ENCODE measurements around the gene HASPIN. TPM values are rescaled to one million over a fixed set of nuclear protein-coding genes. Genes with fewer than 3 reads are reported as not detected.

HASPIN gene
- total and polyA plus RNA-seq, 2 experiments from 2014 or later = 6.1 to 35.1 TPM

GRCh38 chr17:3751836-3752235 is 28.1 kb downstream of the HASPIN start:
- no peaks in the 10 kb centered on the region for H3K36me3 ChIP-seq (ENCODE audit: insufficient read depth)
- Mint-ChIP-seq H3K9me3 (no peaks in the 10 kb centered on the region; the same call in 2 of the 3 replicates), H3K4me3 (no peak overlapping the region), H3K27me3 (ENCODE audit: insufficient read depth, low read depth, poor library complexity) (peaks cover 19% of the 10 kb centered on the region), H3K27ac (no peak overlapping the region), H3K36me3 (ENCODE audit: low read depth) (no peaks in the 10 kb centered on the region), H3K4me1 (peaks cover 10% of the 10 kb centered on the region)
- no peaks in the 10 kb centered on the region for H3F3A ChIP-seq (replicated peaks; ENCODE audit: low read depth)
- H3K27me3 ChIP-seq (ENCODE audit: insufficient read depth) = no peaks in the 10 kb centered on the region
- no peak for ATAC-seq
- no peak overlapping the region for H3K4me2 ChIP-seq
- no peak overlapping the region for H2AFZ ChIP-seq
- no peak overlapping the region for H3K4me3 ChIP-seq
- H3K9me2 ChIP-seq (ENCODE audit: insufficient read depth) = no peaks in the 10 kb centered on the region
- H3K79me2 ChIP-seq (replicated peaks; ENCODE audit: insufficient read depth) = no peaks in the 10 kb centered on the region
- TF ChIP-seq STAT1 (IDR thresholded peaks at IDR 0.05; ENCODE audit: unreplicated experiment) (no peak), ZNF331 (CRISPR knock-in tag; IDR thresholded peaks at IDR 0.05; ENCODE audit: low read depth) (no peak), ZNF114 (CRISPR knock-in tag; IDR thresholded peaks at IDR 0.05) (no peak), CREB1 (CRISPR knock-in tag; IDR thresholded peaks at IDR 0.05; ENCODE audit: low read depth) (no peak), EZH2 (IDR thresholded peaks at IDR 0.05; ENCODE audit: low read depth, unreplicated experiment) (no peak), ETS1 (IDR thresholded peaks at IDR 0.05) (no peak), JUNB (IDR thresholded peaks at IDR 0.05; ENCODE audit: unreplicated experiment) (no peak), NANOG (IDR thresholded peaks at IDR 0.05; ENCODE audit: borderline replicate concordance) (no peak), EZH2phosphoT487 (IDR thresholded peaks at IDR 0.05; ENCODE audit: unreplicated experiment) (no peak), POLR2AphosphoS5 (IDR thresholded peaks at IDR 0.05; ENCODE audit: low read depth) (no peak)
- TF ChIP-seq, protein P1, sequence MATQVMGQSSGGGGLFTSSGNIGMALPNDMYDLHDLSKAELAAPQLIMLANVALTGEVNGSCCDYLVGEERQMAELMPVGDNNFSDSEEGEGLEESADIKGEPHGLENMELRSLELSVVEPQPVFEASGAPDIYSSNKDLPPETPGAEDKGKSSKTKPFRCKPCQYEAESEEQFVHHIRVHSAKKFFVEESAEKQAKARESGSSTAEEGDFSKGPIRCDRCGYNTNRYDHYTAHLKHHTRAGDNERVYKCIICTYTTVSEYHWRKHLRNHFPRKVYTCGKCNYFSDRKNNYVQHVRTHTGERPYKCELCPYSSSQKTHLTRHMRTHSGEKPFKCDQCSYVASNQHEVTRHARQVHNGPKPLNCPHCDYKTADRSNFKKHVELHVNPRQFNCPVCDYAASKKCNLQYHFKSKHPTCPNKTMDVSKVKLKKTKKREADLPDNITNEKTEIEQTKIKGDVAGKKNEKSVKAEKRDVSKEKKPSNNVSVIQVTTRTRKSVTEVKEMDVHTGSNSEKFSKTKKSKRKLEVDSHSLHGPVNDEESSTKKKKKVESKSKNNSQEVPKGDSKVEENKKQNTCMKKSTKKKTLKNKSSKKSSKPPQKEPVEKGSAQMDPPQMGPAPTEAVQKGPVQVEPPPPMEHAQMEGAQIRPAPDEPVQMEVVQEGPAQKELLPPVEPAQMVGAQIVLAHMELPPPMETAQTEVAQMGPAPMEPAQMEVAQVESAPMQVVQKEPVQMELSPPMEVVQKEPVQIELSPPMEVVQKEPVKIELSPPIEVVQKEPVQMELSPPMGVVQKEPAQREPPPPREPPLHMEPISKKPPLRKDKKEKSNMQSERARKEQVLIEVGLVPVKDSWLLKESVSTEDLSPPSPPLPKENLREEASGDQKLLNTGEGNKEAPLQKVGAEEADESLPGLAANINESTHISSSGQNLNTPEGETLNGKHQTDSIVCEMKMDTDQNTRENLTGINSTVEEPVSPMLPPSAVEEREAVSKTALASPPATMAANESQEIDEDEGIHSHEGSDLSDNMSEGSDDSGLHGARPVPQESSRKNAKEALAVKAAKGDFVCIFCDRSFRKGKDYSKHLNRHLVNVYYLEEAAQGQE (IDR thresholded peaks at IDR 0.05; ENCODE audit: unreplicated experiment) = no peak
- TF ChIP-seq, protein P2, sequence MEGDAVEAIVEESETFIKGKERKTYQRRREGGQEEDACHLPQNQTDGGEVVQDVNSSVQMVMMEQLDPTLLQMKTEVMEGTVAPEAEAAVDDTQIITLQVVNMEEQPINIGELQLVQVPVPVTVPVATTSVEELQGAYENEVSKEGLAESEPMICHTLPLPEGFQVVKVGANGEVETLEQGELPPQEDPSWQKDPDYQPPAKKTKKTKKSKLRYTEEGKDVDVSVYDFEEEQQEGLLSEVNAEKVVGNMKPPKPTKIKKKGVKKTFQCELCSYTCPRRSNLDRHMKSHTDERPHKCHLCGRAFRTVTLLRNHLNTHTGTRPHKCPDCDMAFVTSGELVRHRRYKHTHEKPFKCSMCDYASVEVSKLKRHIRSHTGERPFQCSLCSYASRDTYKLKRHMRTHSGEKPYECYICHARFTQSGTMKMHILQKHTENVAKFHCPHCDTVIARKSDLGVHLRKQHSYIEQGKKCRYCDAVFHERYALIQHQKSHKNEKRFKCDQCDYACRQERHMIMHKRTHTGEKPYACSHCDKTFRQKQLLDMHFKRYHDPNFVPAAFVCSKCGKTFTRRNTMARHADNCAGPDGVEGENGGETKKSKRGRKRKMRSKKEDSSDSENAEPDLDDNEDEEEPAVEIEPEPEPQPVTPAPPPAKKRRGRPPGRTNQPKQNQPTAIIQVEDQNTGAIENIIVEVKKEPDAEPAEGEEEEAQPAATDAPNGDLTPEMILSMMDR (conservative IDR thresholded peaks at IDR 0.05; ENCODE audit: low read depth in 2 of 2) = no peak
- TF ChIP-seq, protein P3, sequence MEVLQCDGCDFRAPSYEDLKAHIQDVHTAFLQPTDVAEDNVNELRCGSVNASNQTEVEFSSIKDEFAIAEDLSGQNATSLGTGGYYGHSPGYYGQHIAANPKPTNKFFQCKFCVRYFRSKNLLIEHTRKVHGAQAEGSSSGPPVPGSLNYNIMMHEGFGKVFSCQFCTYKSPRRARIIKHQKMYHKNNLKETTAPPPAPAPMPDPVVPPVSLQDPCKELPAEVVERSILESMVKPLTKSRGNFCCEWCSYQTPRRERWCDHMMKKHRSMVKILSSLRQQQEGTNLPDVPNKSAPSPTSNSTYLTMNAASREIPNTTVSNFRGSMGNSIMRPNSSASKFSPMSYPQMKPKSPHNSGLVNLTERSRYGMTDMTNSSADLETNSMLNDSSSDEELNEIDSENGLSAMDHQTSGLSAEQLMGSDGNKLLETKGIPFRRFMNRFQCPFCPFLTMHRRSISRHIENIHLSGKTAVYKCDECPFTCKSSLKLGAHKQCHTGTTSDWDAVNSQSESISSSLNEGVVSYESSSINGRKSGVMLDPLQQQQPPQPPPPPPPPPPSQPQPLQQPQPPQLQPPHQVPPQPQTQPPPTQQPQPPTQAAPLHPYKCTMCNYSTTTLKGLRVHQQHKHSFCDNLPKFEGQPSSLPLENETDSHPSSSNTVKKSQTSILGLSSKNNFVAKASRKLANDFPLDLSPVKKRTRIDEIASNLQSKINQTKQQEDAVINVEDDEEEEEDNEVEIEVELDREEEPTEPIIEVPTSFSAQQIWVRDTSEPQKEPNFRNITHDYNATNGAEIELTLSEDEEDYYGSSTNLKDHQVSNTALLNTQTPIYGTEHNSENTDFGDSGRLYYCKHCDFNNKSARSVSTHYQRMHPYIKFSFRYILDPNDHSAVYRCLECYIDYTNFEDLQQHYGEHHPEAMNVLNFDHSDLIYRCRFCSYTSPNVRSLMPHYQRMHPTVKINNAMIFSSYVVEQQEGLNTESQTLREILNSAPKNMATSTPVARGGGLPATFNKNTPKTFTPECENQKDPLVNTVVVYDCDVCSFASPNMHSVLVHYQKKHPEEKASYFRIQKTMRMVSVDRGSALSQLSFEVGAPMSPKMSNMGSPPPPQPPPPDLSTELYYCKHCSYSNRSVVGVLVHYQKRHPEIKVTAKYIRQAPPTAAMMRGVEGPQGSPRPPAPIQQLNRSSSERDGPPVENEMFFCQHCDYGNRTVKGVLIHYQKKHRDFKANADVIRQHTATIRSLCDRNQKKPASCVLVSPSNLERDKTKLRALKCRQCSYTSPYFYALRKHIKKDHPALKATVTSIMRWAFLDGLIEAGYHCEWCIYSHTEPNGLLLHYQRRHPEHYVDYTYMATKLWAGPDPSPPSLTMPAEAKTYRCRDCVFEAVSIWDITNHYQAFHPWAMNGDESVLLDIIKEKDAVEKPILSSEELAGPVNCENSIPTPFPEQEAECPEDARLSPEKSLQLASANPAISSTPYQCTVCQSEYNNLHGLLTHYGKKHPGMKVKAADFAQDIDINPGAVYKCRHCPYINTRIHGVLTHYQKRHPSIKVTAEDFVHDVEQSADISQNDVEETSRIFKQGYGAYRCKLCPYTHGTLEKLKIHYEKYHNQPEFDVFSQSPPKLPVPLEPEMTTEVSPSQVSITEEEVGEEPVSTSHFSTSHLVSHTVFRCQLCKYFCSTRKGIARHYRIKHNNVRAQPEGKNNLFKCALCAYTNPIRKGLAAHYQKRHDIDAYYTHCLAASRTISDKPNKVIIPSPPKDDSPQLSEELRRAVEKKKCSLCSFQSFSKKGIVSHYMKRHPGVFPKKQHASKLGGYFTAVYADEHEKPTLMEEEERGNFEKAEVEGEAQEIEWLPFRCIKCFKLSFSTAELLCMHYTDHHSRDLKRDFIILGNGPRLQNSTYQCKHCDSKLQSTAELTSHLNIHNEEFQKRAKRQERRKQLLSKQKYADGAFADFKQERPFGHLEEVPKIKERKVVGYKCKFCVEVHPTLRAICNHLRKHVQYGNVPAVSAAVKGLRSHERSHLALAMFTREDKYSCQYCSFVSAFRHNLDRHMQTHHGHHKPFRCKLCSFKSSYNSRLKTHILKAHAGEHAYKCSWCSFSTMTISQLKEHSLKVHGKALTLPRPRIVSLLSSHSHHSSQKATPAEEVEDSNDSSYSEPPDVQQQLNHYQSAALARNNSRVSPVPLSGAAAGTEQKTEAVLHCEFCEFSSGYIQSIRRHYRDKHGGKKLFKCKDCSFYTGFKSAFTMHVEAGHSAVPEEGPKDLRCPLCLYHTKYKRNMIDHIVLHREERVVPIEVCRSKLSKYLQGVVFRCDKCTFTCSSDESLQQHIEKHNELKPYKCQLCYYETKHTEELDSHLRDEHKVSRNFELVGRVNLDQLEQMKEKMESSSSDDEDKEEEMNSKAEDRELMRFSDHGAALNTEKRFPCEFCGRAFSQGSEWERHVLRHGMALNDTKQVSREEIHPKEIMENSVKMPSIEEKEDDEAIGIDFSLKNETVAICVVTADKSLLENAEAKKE (CRISPR knock-in tag; IDR thresholded peaks at IDR 0.05) = no peak
- H3K27ac ChIP-seq (ENCODE audit: low read depth) = no peak overlapping the region
- H4K20me1 ChIP-seq (replicated peaks; ENCODE audit: insufficient read depth) = no peaks in the 10 kb centered on the region
- no peak for DNase-seq (ENCODE audit: low spot score)
- H3K4me1 ChIP-seq (ENCODE audit: insufficient read depth) = peaks cover 6% of the 10 kb centered on the region; the same call in 1 of the 2 replicates

Data from GM23338 (cell line).